ENCODE measurements around the gene HAUS2. TPM values are rescaled to one million over a fixed set of nuclear protein-coding genes. Genes with fewer than 3 reads are reported as not detected.

The HAUS2 gene
- total RNA-seq, 1 experiment from 2014 or later = 39.8 TPM

GRCh38 chr15:42594095-42594494, 45.5 kb downstream of the HAUS2 start:
- no peaks in the 10 kb centered on the region for H3K79me2 ChIP-seq (ENCODE audit: insufficient read depth, low read length)
- H4K20me1 ChIP-seq (ENCODE audit: insufficient read depth) = no peaks in the 10 kb centered on the region
- ATAC-seq (no peak), DNase-seq (ENCODE audit: low read depth, low spot score) (no peak)
- POLR2A ChIA-PET = interaction anchor here (0.7 kb wide), 1 partner anchor 13 kb away, joined by 3 read pairs; no protein-coding TSS in a partner anchor
- no peaks in the 10 kb centered on the region for H3K9me2 ChIP-seq (ENCODE audit: insufficient read depth)
- no peak overlapping the region for H2AFZ ChIP-seq (ENCODE audit: low read depth, low read length, poor library complexity, severe bottlenecking)
- H3K9ac ChIP-seq (ENCODE audit: low read length) = no peak overlapping the region
- intact Hi-C loops (cut with micrococcal nuclease) = no loop called here
- no peaks in the 10 kb centered on the region for H3K36me3 ChIP-seq (ENCODE audit: control insufficient read depth in 1 of 2, insufficient read depth in 2 of 2, low read length in 2 of 2)
- peaks cover 0 to 4% of the 10 kb centered on the region in 2 experiments; a peak in 2 of 4 replicates for H3K4me1 ChIP-seq (ENCODE audit: control insufficient read depth in 1 of 2, insufficient read depth in 2 of 2, low read length in 2 of 2)
- RAD21 ChIA-PET (ENCODE audit: low non-redundant PET in 1 of 2, low total read pairs in 2 of 2, uncharacterized antibody in 2 of 2, unreplicated experiment in 2 of 2) = no interaction called here
- H3K9me3 ChIP-seq (ENCODE audit: control insufficient read depth in 1 of 2, insufficient read depth in 1 of 2, low read depth in 1 of 2, low read length in 2 of 2) = no peaks in the 10 kb centered on the region
- TF ChIP-seq SIN3A (IDR thresholded peaks at IDR 0.05; ENCODE audit: low read depth) (no peak), SRF (IDR thresholded peaks at IDR 0.05; ENCODE audit: low read depth) (no peak), ELF1 (IDR thresholded peaks at IDR 0.05; ENCODE audit: borderline replicate concordance, low read depth) (no peak), ZFX (IDR thresholded peaks at IDR 0.05) (no peak), TCF7L2 (IDR thresholded peaks at IDR 0.05; ENCODE audit: borderline replicate concordance, extremely low read depth, insufficient read depth, insufficient read length) (no peak), CBX3 (IDR thresholded peaks at IDR 0.05; ENCODE audit: low read depth) (no peak), POLR2A (IDR thresholded peaks at IDR 0.05; ENCODE audit: borderline replicate concordance, extremely low read depth, insufficient read depth, insufficient read length) (no peak), EGR1 (IDR thresholded peaks at IDR 0.05; ENCODE audit: low read depth) (no peak), FOSL1 (IDR thresholded peaks at IDR 0.05; ENCODE audit: low read depth) (no peak), SP1 (IDR thresholded peaks at IDR 0.05; ENCODE audit: low read depth) (no peak), EZH2phosphoT487 (IDR thresholded peaks at IDR 0.05; ENCODE audit: borderline replicate concordance) (no peak), POLR2AphosphoS5 (IDR thresholded peaks at IDR 0.05; ENCODE audit: low read depth, low read length) (no peak), YY1 (IDR thresholded peaks at IDR 0.05; ENCODE audit: extremely low read depth, insufficient replicate concordance, low read depth, low read length) (no peak), CTCF (IDR thresholded peaks at IDR 0.05 in 2 of 3, conservative IDR thresholded peaks at IDR 0.05 in 1 of 3; ENCODE audit: borderline replicate concordance in 1 of 3, insufficient read depth in 1 of 3, low read depth in 2 of 3, low read length in 2 of 3) (no peak), RAD21 (IDR thresholded peaks at IDR 0.05; ENCODE audit: low read depth) (no peak)
- TF ChIP-seq, protein P1, sequence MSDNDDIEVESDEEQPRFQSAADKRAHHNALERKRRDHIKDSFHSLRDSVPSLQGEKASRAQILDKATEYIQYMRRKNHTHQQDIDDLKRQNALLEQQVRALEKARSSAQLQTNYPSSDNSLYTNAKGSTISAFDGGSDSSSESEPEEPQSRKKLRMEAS (IDR thresholded peaks at IDR 0.05) = no peak
- TF ChIP-seq, protein P2, sequence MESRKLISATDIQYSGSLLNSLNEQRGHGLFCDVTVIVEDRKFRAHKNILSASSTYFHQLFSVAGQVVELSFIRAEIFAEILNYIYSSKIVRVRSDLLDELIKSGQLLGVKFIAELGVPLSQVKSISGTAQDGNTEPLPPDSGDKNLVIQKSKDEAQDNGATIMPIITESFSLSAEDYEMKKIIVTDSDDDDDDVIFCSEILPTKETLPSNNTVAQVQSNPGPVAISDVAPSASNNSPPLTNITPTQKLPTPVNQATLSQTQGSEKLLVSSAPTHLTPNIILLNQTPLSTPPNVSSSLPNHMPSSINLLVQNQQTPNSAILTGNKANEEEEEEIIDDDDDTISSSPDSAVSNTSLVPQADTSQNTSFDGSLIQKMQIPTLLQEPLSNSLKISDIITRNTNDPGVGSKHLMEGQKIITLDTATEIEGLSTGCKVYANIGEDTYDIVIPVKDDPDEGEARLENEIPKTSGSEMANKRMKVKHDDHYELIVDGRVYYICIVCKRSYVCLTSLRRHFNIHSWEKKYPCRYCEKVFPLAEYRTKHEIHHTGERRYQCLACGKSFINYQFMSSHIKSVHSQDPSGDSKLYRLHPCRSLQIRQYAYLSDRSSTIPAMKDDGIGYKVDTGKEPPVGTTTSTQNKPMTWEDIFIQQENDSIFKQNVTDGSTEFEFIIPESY (IDR thresholded peaks at IDR 0.05; ENCODE audit: extremely low read depth, insufficient replicate concordance, low read length) = no peak
- no peaks in the 10 kb centered on the region for H3K27me3 ChIP-seq (ENCODE audit: insufficient read depth, low read length)
- CTCF ChIA-PET = no interaction called here
- no peak overlapping the region for H3K4me2 ChIP-seq (ENCODE audit: low read length)
- BruUV-seq (replicated peaks) = no TSS peak
- H3K4me3 ChIP-seq (replicated peaks in 1 of 2; ENCODE audit: low read depth in 1 of 2, low read length in 2 of 2) = no peak overlapping the region
- no peak overlapping the region for H3K27ac ChIP-seq (ENCODE audit: low read depth, low read length)
